Measurements from ENCODE around the gene NAP1L4.

NAP1L4 gene

DNA sequence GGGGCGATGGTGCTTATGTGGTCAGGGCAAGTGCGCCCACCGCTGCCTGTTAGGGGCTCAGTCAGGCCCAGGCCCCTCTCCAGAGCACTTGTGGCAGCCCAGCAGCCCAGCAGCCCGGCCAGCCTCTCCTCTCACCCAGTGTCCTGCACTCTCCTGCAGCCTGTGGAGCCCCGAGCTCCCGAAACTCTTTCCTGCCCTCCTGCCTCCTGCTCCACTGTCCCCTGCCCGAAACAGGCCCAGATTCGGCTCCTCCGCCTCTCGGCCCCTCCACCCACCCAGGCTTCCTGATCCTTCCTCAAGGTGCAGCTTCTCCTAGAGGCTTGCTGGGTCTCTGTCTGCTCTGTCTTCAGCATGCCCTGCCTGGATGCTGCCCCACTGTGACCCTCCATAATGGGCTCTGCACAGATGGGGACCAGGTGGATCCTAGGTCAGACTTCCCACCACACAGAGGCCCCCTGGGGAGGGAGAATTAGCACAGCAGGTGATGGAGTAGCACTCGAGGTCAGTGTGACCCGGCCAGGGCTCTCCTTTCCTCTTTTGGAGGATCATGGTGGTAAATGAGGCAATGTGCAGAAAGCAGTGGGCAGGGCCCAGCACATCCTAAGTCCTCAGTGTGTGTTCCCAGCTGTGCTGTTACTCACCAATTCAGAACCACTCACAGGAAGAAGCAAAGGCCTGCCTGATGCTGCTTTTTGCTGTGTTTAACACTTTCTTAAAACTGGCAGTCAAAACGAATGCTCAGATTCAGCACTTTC, 18.6 kb upstream of the NAP1L4 start:
- DNase-seq = no peak

DNA sequence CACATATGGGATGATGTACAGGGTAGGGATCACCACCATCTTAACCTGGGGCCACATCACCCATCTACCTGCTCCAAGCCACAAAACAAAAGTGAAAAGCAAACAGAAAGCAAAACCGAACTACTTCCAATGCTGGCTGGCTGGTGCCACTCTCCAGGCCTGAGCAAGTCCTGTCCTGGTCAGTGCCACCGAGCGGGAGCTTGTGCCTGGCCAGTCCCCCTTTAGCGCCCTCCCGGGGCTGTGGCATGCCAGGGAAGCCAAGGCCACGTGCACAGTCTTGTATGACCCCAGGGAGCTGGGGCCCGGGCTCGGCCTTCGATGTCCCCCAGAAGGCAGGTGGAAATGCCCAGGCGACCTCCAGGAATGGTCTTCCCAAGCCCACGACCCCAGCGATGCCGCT, 17.9 kb upstream of the NAP1L4 start:
- no peak for DNase-seq

DNA sequence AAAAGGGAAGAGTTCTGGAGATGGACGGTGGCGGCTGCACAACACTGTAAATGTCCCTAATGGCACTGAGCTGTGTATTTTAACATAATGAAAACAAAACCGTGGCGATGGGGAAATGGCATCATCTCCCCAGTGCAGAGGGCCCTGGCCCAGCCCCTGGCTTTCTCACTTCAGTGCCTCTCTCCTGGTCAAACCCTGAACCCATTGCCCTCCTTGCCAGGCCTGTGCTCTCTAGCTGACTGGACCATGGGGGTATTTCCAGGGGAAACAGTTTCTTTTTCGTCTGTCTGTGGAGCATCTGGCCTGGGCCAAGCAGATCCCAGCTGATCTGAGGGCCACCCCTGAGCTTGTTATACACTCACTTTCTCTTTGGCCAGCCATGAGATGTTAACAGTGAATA, 17.4 kb upstream of the NAP1L4 start:
- no peak for DNase-seq

DNA sequence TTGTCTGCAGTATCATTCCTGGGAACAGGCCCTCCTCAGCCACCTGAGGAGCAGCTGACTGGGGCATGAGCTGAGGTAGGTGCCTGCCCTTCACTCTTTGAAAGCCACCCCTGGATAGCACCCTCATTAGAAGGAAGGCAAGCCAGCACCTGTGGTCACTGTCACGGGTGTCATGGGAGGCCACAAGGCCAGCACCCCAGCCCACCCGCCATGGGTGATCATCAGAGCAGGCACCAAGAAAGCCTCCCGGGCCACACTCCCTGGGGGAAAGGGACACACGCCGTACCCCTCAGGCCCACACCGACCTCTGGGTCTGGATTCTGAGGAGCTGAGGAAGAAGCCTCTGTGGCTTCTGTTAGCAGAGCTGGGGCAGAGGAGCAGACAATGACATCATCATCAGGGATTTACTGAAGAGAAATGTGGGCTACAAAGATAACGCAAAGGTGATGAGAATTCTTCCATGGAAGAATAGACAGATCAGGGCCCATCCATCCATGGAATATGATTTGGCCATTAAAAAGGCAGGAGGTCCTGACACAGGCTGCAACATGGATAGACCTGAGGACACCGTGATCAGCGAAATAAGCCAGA, 16.7 kb upstream of the NAP1L4 start:
- no peak for DNase-seq

DNA sequence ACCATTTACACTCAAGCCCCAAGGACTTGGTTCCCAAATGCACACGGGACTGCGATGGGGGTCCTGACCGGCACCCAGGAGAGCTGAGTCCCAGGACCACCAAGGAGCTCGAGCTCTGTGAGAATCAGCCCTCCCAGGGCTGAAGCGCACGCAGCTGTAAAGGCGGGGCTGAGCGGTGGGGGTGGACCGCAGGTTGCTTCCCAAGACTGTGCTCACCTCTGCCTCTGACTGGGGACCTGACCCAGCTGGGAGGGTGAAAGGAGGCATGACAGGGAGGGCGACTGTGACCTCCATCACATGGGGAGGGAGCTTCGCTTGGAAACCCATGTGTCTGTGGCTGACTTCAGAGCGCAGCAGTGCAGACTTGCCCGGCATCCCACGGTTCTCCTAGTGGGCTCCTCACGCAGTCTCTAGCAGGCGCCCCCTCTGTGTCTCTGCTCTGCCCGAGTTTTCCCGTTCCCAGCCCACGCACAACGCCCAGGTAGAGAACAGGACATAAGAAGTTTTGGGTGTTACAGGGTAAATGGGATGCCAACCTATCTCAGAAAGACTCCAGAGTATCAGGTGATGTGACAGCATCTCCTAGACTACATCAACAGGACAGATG, 15.4 kb upstream of the NAP1L4 start:
- no peak for DNase-seq

DNA sequence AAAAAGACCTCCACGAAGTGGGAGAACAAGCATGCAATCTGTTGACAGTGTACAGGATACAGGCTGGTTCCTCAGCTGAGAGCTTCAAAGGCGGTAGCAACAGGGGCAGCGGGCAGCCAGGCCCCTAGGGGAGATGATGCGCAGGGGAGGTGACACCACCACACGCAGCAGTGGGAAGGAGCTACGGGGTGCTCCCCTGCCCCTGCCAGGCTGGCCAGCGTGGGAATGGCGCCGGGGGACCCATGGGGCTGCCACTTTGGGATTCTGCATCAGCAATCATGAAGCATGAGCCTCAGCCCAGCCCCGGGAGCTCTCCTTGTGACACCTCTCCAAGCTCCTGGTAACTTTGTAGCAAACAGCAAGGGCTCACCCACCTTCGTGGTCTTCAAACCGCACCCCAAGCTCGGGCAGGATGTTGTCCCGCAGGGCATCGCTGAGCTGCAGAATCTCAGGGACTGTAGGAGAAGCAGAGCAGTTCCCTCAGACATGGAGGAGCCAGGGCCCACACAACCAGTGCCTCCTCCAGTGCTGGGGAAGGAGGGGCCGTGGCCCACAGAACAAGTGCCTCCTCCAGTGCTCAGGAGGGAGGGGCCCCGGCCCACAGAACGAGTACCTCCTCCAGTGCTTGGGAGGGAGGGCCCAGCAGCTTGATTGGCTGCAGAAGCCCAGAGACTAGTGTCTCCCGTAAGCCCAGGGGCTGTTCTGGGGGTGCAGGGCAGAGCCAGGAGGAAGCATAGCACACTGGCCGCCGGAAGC, 14.6 kb upstream of the NAP1L4 start:
- no peak for DNase-seq

DNA sequence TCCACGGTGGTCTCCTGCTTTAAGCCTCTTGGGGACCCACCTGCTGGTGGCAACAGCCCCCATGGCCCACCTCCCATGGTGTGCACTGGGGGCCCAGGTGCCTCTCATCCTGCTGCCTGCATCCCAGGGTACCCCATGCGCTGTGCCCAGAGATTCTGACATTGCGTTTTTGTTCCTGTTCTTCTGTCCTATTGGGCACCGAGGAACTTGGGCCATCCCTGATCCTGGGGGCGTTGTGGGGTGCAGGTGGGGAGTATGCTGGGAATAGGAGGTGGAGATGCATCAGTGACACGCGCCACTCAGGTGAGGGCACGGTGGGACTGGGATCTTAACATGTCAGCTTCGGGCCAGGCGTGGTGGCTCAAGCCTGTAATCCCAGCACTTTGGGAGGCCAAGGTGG, 12.4 kb upstream of the NAP1L4 start:
- DNase-seq = no peak

DNA sequence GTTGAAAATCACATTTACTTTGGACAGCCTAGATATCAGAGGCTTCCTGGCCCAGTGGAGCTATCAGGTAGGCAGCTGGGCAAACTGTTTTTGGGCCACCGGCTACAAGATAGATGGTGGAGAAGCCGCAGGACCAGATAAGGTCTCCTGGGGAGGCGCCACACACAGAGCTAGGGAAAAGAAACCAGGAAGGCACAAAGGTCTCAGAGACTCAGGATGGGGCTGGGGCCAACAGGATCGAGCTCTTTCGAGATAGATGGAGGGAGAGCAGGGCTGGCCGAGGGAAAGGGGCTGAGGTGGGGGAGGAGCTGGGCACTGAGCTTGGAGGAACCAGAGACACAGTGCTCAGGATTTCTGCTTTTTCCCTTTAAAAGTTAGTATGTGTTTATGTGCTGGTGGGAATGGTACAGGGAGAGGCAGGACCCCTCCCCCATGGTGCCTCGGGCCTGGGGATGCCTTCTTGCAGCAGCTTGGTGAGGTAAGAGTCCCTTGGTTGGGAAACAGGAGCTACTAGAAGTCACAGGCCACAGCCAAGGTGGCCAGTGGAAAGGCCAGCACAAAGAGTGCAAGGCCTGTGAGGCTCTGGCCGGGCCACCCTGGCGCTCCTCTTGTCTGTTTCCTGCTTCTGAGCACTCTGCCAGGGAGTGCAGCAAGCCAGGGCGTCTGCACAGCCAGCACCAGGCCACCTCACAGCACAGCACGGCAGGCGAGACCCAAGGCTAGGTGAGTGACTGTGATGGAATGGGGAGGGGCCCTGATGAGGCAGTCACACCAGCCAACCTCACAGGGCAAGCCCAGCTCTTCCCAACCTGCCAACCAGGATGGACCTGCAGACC, 11.5 kb upstream of the NAP1L4 start:
- DNase-seq = no peak

DNA sequence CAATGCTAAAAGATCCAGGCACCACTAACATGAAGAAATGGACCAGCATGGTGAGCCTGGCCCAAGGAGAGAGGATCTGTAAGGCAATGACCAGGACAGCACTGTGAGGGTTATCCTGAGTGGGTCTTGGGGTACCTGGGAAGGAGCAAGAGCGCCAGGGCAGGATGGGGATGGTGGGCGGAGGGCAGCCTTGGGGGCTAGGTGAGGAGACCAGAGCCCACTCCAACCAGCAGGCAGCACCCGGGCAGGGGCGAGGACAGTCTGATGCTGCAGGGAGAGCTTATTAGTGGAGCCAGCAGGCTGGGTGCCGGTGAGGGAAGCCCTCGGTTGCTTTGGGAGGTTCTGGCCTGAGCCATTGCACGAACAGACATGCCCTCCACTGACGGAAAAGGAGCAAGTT, 10.7 kb upstream of the NAP1L4 start:
- no peak for DNase-seq

DNA sequence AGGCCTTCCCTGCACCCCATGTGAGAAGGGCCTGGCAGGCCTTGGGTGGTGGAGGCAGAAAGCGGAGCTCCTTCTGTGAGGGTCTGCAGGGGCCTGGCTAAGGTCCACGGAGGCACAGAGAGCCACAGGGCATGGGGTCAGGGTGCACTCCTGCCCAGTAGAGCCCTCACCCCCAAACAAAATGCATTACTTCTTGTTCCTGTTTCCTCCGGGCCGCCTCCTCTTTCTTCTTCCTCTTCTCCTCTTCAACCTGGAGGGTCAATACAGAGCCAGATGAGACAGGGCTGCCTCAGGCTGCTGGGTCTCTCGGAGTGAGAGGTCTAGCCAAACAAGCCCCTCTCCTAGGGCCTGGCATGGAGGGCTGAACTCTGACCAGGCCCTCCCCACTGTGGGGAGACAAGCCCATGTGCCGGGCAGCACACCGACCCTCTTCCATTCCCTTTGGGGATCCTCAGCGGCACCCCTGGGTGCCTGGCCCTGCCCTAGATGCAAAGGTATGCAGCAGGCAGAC, 10.3 kb upstream of the NAP1L4 start:
- no peak for DNase-seq

DNA sequence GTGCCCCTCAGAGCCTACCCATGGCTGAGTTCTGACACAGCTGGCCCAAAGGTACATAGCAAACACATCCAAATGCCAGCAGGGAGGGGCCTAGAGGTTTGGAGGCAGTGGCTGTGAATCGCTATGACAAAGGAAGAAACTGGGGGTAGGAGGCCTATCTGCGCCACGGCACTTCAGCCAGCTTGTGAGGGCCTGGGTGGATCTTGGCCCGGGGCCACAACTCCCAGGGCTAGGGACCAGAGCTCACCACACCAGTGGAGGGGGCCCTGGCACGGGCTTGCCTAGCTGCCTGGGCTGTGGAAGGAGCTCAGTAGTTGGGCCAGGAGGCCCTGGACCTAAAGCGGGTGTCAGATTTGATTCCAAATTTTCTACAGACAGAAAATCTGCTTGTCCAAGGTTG, 9.4 kb upstream of the NAP1L4 start:
- no peak for DNase-seq

DNA sequence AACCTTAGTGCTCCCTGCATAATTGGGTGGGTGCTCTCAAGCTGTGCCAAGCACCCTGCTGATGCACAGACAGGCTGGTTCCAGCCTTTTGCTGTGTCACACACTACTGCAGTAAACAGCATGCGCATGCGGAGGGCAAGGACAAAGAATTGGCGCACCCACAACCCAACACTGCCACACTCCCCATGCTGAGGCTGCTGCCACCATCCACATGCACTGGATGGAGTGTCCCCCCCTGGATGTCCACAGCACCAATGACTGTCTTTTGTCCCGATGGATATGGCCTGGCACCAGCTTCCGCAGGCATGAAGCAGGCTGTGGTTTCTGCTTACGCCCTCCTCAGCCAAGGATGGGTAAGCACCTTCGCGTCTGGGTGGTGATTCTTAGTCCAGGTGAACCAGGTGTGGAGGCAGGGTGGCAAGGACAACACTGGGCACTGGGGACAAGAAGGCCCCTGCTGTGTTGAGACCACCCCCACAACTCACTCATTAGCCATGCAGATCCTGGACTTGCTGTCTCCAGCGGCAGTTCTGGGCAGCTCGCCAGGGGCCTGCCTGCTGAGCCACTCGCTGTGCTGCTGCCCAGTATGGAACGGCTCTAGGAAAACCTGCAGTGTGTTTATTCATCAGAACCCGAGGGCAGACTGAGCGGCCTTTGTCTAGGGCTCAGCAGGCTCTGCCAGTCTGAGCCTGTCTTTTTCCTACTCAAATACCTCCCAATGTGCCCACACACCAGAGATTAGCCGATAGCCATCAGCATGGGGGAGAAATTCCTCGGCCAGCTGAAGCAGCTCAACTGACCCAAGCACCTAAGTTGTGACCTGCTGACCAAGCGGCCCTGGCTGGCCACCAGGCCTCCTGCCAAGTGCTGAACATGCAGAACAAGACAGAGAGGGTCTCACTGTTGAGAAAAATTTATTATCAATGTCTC, 8.2 kb upstream of the NAP1L4 start:
- DNase-seq = no peak

DNA sequence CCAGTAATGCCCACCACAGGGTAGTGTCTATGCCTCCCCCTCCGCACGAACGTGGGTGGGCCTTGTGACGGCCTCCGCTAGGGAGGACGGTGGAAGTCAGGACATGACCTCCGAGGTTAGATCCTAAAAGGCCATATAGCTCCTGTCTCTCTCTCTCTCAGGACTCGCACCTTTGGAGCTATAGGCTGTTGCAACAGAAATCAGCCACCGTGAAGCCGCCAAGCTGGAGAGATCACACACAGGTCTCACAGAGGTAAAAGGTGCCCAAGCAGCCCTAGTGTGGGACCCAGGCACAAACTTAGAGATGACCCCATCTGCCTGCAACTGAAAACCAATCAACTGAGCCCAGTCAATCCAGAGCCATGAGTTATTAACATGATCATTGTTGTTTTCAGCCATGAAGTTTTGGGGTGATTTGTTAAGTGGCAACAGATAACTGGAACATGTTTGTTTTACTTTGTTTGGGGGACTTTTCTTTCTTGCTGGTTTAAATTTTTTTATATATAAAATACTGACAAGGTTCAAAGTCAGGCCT, 7.4 kb upstream of the NAP1L4 start:
- no peak for DNase-seq

DNA sequence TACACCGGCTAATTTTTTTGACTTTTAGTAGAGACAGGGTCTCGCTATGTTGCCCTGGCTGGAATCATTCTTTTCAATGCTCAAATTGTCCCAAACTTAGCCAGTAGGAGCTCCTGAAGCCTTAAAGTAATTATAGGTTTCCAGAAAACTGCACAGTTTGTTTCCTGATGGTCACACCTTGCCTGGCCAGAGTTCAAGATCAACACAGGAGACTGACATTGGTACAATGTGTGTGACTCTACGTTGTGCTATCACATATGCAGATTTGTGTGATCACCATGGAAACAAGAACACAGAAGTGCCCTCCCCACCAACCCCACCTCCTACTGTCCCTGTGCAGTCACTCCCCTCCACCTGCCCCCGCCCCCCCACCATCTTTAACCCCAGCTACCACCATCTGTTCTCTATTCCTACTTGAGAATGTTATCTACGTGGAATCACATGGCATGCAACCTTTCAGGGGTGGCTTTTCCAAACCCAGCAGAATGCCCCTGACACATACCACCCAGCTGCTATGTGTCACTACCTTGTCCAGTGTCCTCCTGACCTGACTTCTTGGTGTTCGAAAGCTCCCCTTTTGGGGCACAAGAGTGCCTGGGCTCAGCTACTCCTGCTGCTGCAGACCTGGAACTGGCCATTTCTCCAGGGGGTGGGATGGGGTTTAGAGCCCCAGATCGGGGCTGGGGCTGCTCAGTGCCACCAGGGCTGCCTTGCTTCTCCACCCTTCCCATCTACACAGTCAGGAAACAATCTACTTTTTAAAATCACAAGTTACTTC, 6.1 kb upstream of the NAP1L4 start:
- DNase-seq = no peak

DNA sequence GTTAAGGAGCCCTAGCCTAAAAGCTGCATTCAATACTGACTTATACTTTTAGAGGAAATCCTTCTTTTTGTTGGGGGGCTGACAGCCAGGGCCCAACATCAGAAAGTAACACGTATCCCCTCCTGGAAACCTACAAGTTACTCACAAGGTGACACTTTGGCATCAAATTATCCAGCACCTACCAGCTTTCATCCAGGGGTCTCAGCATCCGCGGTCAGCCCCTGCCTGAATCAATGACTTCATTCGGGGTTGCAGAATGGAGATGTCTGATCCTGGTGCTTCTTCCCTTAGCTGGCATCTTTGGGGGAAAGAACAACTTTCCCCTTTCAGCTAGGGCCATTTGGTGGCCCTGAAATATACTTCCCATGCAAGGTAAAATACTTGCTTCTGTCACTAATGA, 5.3 kb upstream of the NAP1L4 start:
- no peak for DNase-seq

DNA sequence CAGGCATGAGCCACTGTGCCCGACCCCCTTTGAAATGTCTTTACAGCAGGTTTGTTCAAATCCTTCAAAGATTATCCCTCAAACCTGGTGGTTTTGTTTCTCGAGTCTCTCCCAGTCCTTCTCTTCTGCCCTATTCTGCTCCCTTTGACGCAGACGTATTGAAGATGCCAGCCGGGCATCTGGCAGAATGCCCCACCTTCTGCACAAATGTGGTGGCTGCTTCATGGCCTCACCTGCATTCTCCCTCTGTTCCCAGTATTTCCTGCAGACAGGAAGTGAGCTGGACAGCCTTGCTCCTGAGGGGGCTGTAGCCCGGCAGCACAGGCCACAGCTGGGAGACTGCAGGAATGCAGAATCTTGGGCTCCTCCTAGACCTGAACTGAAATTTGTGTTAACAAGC, 4.8 kb upstream of the NAP1L4 start:
- no peak for DNase-seq

DNA sequence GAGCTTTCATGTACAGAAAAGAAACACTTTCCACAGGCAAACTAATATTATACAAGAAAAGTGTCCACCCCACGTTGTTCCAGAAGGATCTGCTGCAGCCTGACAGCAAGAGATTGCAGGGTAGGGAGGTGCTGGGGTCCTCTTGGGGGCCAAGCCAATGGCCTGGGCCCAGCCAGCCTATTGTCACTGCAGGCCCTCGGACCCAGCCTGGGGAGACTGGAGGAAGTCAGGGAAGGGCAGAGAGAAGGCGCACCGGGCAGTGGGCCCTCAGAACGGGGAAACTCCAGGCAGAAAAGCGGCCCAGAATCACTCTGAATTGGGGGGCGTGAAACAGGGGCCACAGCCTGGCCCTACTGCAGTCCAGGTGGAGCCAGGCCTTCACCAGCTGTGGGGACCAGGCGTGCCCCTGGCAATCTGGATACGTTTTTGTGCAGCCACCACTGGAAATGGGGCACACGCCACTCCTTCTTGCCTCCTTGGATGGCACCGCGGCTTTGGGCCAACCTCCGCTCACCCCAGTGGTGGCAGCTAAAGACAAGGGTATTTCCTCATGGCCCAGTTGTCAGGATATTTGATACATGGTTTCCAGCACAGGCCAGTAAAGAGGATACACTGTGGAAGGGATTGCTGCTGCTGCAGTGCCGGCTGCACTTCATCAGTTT, 3.9 kb upstream of the NAP1L4 start:
- DNase-seq = no peak

DNA sequence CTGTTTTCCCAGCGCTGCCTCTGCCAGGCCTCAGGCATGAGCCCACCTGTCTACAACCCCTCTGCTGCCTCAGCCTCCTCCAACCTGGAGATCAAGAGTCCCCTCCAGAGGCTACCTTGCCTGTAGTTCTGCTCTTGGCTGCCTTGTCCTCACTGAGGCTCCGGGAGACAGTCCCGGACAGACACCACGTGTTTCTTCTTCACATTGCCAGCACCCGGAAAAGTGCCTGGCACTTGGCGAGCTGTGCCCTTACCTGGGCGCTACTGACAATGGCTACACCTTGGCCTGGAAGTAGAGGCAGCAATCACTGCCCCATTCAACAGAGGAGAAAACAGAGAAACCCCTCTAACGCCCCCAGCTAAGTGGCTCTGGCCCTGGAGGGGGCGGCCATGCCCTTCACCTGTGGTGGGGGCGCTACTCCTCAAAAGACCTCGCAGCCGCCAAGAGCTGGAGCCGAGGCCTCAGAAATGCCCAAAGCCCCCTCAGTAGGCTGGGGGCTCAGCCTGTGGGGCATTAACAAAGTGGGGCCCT, 3.0 kb upstream of the NAP1L4 start:
- DNase-seq = no peak

DNA sequence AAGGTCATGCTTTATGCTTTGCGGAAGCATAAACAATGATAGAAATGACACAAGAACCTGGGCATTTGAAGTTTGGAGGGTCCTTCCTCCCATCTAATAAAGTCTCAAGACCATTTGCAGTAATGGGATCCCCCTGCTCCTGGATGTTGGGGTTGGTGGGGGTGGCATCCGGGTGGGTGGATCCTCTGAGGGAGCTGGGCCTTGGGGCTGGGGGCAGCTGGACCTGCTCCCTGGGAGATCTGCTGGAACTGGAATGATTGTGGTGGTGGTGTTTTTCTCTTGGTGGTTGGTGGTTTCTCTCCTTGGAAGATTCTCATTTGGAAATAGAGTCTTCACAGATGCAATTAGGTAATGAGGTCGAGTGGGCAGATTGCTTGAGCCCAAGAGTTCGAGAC, 2.2 kb upstream of the NAP1L4 start:
- DNase-seq = no peak

DNA sequence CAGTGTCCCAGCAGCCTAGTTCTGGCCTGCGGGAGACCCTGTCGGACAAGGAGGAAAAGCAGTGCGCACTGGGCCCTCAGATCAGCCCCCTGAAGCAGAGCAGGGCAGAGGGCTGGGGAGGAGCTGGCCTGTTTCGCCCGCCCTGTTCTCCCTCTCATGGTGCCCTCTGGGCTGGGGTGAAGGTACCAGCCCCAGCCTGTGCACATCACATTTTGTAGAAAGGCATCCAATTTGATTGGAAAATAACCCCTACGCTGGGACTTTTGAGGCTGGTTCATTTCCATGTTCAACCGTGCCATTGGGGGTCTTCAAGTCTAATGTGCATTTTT, 832 bp upstream of the NAP1L4 start:
- DNase-seq = no peak
